WTC11 (cell line): ENCODE measurements around the gene GOLPH3L. TPM values are rescaled to one million over a fixed set of nuclear protein-coding genes. Genes with fewer than 3 reads are reported as not detected.
"Not testable (repeated sequence)": the region's sequence is repeated elsewhere in the genome, so short reads cannot be mapped to it uniquely, and the experiment has no call there.

ENCODE experiments used
- ATAC-seq: fragments of 200-7000 bp; cut with Tn5 transposase; 2 replicates; pipeline ENCODE4 v1.10.0; 2021; ENCODE audit warnings: mild to moderate bottlenecking, moderate library complexity
- CTCF ChIA-PET: fragments of 300-600 bp; sonication (Branson Sonifier 250); formaldehyde crosslinking; loops from one replicate; lab custom pipeline; 2021; ENCODE audit warnings: antibody characterized with exemption; lab: Charles Lee
- POLR2A ChIA-PET: fragments of 350-600 bp; sonication (Branson Sonifier 250); formaldehyde crosslinking; loops from one replicate; lab custom pipeline; 2021; ENCODE audit warnings: antibody characterized with exemption; lab: Charles Lee
- DNase-seq: peaks from one replicate; pipeline ENCODE4 v3.0.0; 2021; ENCODE audit warnings: low spot score
- H3K27ac Mint-ChIP-seq: 2 replicates; pipeline ENCODE4 v1.8.0; 2021; ENCODE audit warnings: mixed read lengths
- H3K27me3 Mint-ChIP-seq: 2 replicates; pipeline ENCODE4 v1.8.0; 2021; ENCODE audit warnings: low read depth, mild to moderate bottlenecking, moderate library complexity, mixed read lengths
- H3K36me3 Mint-ChIP-seq: 2 replicates; pipeline ENCODE4 v1.8.0; 2021; ENCODE audit warnings: mixed read lengths
- H3K4me1 Mint-ChIP-seq: 2 replicates; pipeline ENCODE4 v1.8.0; 2022; ENCODE audit warnings: mixed read lengths
- H3K4me3 Mint-ChIP-seq: 2 replicates; pipeline ENCODE4 v1.8.0; 2021; ENCODE audit warnings: mild to moderate bottlenecking, moderate library complexity, mixed read lengths
- H3K9me3 Mint-ChIP-seq: 2 replicates; pipeline ENCODE4 v1.8.0; 2021; ENCODE audit warnings: mixed read lengths
- FOXP1 ChIP-seq: sonication (generic); formaldehyde crosslinking; IDR thresholded peaks from 2 replicates; pipeline ENCODE4 v1.8.0; 2022; ENCODE audit warnings: missing genetic modification reagents, mild to moderate bottlenecking, moderate library complexity, borderline replicate concordance
- HMGXB4 ChIP-seq: sonication (generic); formaldehyde crosslinking; IDR thresholded peaks from 2 replicates; pipeline ENCODE4 v1.8.1; 2023; ENCODE audit warnings: mild to moderate bottlenecking, moderate library complexity, missing genetic modification reagents
- JAZF1 ChIP-seq: fragments of 250-450 bp; sonication (Bioruptor Pico); IDR thresholded peaks from 2 replicates; pipeline ENCODE4 v1.9.0; 2021; ENCODE audit warnings: moderate library complexity, mild to moderate bottlenecking, inconsistent platforms
- MAX ChIP-seq: sonication (generic); formaldehyde crosslinking; IDR thresholded peaks from 2 replicates; pipeline ENCODE4 v1.8.0; 2022; ENCODE audit warnings: mild to moderate bottlenecking, missing genetic modification reagents
- NFYB ChIP-seq: sonication (generic); formaldehyde crosslinking; conservative IDR thresholded peaks from 2 replicates; pipeline ENCODE4 v1.8.0; 2022; ENCODE audit warnings: low read depth, missing genetic modification reagents
- STAT6 ChIP-seq: sonication (generic); formaldehyde crosslinking; conservative IDR thresholded peaks from 2 replicates; pipeline ENCODE4 v1.8.1; 2023; ENCODE audit warnings: mild to moderate bottlenecking, low read depth, missing genetic modification reagents, moderate library complexity
- ZNF121 ChIP-seq: sonication (generic); formaldehyde crosslinking; IDR thresholded peaks from 2 replicates; pipeline ENCODE4 v1.8.0; 2023; ENCODE audit warnings: missing genetic modification reagents
- ZNF138 ChIP-seq: sonication (generic); formaldehyde crosslinking; conservative IDR thresholded peaks from 2 replicates; pipeline ENCODE4 v1.8.1; 2022; ENCODE audit warnings: mild to moderate bottlenecking, moderate library complexity, missing genetic modification reagents
- ZNF281 ChIP-seq: sonication (generic); formaldehyde crosslinking; IDR thresholded peaks from 2 replicates; pipeline ENCODE4 v1.8.0; 2023; ENCODE audit warnings: mild to moderate bottlenecking, missing genetic modification reagents
- ZSCAN18 ChIP-seq: fragments of 250-450 bp; sonication (Bioruptor Pico); IDR thresholded peaks from 2 replicates; pipeline ENCODE4 v2.1.2; 2022; ENCODE audit warnings: mild to moderate bottlenecking, moderate library complexity
- total RNA-seq: library from RNA; stranded (reverse); gene quantifications from 3 replicates; pipeline ENCODE4 v1.2.3, GENCODE V29; 2021

GOLPH3L gene
- total RNA-seq, 1 experiment from 2014 or later: 39.5 TPM

- TF ChIP-seq HMGXB4 (CRISPR knock-in tag) (no peak), ZNF138 (CRISPR knock-in tag) (no peak), JAZF1 (CRISPR knock-in tag) (no peak), STAT6 (CRISPR knock-in tag) (no peak), MAX (no peak), ZNF281 (CRISPR knock-in tag) (no peak), NFYB (no peak), ZSCAN18 (no peak)
These were observed 93.2 kb downstream of the GOLPH3L start (continued) for GRCh38 chr1:150603711-150604110.

GRCh38 chr1:150602372-150602771, 94.6 kb downstream of the GOLPH3L start:
- H3K36me3 Mint-ChIP-seq: peaks cover 12% of the 10 kb centered on the region
- not testable (repeated sequence) for H3K9me3 Mint-ChIP-seq, ATAC-seq, DNase-seq, H3K4me3 Mint-ChIP-seq, H3K27me3 Mint-ChIP-seq, H3K27ac Mint-ChIP-seq
- CTCF ChIA-PET: interaction anchor here (0.7 to 1.6 kb wide), 2 partner anchors 42 to 237 kb away, joined by 3 to 9 read pairs; no protein-coding TSS in a partner anchor
- POLR2A ChIA-PET: interaction anchor here (0.6 to 1.1 kb wide), 2 partner anchors 27 to 134 kb away, joined by 3 read pairs; no protein-coding TSS in a partner anchor
- peaks cover 29% of the 10 kb centered on the region for H3K4me1 Mint-ChIP-seq

- no peak overlapping the region for H3K4me3 Mint-ChIP-seq
- ChIA-PET CTCF (interaction anchor here (0.7 kb wide), 1 partner anchor 22 kb away, joined by 6 read pairs; the partner anchor contains the start of gene MCL1), POLR2A (no interaction called here)
- H3K9me3 Mint-ChIP-seq: no peaks in the 10 kb centered on the region
- no peak overlapping the region for H3K27ac Mint-ChIP-seq
- peaks cover 12% of the 10 kb centered on the region for H3K36me3 Mint-ChIP-seq
- H3K27me3 Mint-ChIP-seq: no peaks in the 10 kb centered on the region; the same call in 1 of the 2 replicates
- DNase-seq (no peak), ATAC-seq (no peak)
- H3K4me1 Mint-ChIP-seq: peaks cover 27% of the 10 kb centered on the region
- TF ChIP-seq FOXP1 (no peak), ZNF121 (peak; percentile 72; the same call in 1 of the 2 replicates)
These were observed 95.4 kb downstream of the GOLPH3L start for GRCh38 chr1:150601540-150601939.

GRCh38 chr1:150598346-150598745, 98.6 kb downstream of the GOLPH3L start:
- peaks cover 15% of the 10 kb centered on the region for H3K4me1 Mint-ChIP-seq
- H3K9me3 Mint-ChIP-seq: peaks cover 18% of the 10 kb centered on the region
- not testable (repeated sequence) for H3K27ac Mint-ChIP-seq, H3K27me3 Mint-ChIP-seq, ATAC-seq, H3K4me3 Mint-ChIP-seq, DNase-seq
- CTCF ChIA-PET: interaction anchor here (1.6 to 1.8 kb wide), 2 partner anchors 36 to 38 kb away, joined by 5 to 6 read pairs; no protein-coding TSS in a partner anchor
- peaks cover 29% of the 10 kb centered on the region for H3K36me3 Mint-ChIP-seq
- POLR2A ChIA-PET: interaction anchor here (1.7 kb wide), 1 partner anchor 19 kb away, joined by 5 read pairs; the partner anchor contains the start of gene MCL1
